ENCODE data around the gene PTDSS2.
"Not testable (repeated sequence)": the region's sequence is repeated elsewhere in the genome, so short reads cannot be mapped to it uniquely, and the experiment has no call there.

PTDSS2 gene

GRCh38 chr11:508956-509355 lies 58.9 kb downstream of the PTDSS2 start:
- no peak for DNase-seq

DNA sequence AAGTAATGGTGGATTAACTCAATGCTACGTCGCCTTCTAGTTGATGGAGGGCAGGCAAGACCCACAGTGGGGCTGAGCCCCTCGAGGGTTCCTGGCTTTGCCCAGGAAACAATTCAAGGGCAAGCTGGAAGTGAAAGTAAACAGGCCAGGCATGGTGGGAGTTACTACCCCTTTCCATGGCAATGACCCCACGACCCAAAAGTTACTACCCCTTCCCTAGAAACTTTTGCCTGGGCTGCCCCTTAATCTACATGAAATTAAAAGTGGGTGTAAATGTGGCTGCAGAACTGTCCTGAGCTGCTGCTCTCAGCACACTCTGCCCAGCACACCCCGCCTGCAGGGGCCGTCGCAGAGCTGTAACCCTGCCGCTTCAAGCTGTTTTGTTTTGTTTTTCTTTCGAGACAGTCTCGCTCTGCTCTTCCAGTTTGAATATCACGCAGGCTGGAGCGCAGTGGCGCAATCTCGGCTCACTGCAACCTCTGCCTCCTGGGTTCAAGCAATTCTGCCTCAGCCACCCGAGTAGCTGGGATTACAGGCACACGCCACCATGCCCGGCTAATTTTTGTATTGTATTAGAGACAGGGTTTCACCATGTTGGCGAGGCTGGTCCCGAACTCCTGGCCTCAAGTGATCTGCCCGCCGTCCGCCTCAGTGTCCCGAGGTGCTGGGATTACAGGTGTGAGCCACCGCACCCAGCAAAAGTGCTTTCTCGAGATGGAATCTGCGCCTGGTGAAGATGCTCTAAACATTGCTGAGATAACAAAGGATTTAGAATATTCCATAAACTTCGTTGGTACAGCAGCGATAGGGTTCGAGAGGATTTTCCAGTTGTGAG lies 62.9 kb downstream of the PTDSS2 start:
- no peak for DNase-seq

- DNase-seq: no peak
These were observed 64.5 kb downstream of the PTDSS2 start for GRCh38 chr11:514606-515005.

- no peak for DNase-seq
These were observed 65.1 kb downstream of the PTDSS2 start for GRCh38 chr11:515131-515530.

- DNase-seq: no peak
These were observed 66.3 kb downstream of the PTDSS2 start for GRCh38 chr11:516400-516799.

DNA sequence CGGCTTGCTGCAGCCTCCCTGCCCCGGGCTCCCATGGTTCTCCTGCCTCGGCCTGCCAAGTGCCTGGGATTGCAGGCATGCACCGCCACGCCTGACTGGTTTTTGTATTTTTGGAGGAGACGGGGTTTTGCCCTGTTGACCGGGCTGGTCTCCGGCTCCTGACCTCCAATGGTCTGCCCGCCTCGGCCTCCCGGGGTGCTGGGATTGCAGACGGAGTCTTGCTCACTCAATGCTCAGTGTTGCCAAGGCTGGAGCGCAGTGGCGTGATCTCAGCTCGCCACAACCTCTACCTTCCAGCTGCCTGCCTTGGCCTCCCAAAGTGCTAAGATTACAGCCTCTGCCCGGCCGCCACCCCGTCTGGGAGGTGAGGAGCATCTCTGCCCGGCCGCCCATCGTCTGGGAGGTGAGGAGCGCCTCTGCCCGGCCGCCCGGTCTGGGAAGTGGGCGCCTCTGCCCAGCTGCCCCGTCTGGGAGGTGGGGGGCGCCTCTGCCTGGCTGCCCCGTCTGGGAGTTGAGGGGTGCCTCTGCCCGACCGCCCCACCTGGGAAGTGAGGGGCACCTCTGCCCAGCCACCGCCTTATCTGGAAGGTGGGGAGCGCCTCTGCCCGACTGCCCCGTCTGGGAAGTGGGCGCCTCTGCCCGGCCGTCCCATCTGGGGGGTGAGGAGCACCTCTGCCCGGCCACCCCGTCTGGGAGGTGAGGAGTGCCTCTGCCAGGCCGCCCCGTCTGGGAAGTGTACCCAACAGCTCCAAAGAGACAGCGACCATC lies 67.0 kb downstream of the PTDSS2 start:
- DNase-seq: not testable (repeated sequence)

DNA sequence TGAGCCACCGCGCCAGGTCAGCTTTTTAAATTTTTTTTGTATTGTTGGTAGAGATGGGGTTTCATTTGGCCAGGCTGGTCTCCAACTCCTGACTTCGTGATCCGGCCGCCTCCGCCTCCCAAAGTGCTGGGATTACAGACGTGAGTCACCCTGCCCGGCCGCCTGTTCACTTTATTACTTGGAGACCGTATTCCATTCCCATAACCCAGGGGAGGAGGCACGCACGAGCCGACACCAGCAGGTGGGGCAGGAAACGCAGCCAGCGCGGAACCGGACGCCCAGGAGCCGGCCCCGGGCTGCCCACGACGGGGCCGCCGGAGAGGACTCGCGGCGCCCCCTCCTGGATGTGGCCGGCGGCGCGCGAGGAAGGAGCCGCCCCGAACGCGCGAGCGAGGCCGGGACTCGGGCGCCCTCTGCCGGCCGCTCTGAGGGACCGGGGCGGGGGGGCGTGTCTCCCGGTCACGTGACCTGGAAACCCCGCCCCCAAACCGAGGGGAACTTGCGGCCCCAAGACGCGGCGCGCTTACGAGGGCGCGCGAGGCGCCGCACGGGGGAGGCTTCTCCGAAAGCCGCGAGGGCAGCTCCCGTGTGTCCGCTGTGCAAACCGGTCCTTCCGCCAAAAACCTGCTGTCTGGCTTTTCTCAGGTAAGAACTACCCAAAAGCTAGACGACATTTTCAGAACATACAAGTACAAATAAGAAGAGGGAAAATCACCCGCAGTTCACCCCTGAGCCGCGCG lies 68.6 kb downstream of the PTDSS2 start:
- DNase-seq: peak; percentile 88

DNA sequence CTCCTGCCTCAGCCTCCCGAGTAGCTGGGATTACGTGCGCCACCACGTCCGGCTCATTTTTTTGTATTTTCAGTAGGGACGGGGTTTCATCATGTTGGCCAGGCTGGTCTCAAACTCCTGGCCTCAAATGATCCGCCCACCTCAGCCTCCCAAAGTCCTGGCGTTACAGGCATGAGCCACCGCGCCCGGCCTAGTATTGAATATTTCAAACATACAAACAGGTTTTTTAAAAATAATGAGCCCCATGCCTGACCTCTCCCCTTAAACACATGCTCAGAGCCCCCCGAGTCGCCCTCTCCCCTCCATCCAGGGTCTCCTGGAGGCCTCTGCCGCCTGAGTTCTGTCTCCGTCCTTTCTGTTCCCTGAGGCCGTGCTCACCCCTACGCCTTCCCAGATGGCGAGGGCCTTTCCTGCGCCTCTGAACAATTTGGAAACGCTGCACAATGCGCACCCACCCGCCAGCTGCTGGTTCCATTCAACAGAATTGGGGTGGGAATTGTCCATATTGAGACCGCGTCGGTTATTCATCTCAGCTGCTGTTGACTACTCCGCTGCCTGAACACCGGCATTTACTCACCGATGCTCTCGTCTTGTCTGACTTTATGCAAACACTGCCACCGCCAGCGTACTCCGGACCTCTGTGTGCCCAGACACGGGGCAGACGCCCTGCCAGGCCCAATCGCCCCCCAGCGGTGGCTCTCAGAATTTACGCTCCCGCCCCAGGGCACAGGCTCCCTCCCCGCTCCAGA lies 70.5 kb downstream of the PTDSS2 start:
- no peak for DNase-seq

- no peak for DNase-seq
These were observed 71.2 kb downstream of the PTDSS2 start for GRCh38 chr11:521177-521688.

- DNase-seq: no peak
These were observed 76.1 kb downstream of the PTDSS2 start for GRCh38 chr11:526192-526591.

DNA sequence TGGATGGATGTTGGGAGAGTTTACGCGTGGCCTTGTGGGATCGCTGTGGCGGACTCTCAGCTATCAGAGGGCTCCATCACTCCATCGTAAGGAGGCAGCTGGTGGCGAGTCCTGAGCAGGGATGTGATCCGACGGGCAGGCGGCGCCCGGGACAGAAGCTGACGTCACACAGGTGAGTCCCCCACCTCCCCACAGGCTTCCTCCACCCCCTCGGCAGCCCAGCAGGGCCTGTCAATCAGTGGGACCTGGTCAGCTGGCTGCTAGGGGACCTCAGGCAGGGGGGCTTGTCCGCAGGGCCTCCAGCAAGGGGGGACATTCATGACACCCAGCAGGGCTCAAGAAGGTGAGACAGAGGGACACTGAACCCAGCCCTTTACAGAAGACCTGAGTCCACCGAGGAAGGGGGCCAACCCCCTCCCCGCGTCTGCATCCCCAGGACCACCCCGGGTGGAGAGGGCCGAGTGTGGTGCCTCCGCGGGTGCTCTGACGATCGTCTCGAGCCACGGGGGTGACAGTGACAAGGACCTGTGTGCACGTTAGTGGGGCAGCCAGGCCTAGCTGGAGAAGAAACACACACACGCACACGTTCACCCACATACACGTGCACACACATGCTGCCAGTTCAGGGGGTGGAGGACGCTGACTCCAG lies 78.2 kb downstream of the PTDSS2 start:
- DNase-seq: no peak

- DNase-seq: no peak
These were observed 79.0 kb downstream of the PTDSS2 start for GRCh38 chr11:528815-529727.

DNA sequence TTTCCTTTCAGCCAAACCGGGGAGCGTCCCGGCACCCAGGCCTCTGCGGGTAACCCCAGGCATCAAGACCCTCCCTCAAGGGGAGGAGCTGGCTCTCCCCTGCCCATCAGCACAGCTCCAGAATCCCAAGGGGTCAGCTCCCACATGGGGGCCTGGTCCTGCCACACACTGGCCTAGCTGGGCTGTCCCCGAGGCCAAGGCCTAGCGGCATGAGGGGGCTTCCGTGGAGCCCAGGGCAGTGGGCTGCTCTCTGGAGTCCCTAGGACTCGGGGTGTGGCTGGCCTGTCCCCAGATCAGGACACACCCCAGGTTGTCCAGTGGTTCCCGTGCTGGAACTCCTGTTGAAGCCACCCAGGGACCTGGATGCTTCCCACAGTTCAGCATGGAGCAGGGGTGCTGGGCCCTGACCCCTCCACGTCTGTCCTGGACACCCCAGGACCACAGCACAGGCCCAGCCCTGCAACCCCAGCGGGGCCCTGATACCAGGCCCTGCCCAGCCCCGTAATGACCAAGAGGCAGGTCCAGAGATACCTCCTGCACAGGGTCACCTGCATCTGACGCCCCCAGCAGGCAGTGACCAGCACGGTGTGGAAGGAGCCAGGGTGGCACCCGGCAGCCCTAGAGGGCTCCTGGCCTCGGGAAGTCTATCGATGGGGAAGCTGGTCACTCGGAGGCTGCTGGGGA lies 79.8 kb downstream of the PTDSS2 start:
- no peak for DNase-seq

- no peak for DNase-seq
These were observed 81.1 kb downstream of the PTDSS2 start for GRCh38 chr11:530960-531831.

- no peak for DNase-seq
These were observed 81.9 kb downstream of the PTDSS2 start for GRCh38 chr11:531919-532526.

DNA sequence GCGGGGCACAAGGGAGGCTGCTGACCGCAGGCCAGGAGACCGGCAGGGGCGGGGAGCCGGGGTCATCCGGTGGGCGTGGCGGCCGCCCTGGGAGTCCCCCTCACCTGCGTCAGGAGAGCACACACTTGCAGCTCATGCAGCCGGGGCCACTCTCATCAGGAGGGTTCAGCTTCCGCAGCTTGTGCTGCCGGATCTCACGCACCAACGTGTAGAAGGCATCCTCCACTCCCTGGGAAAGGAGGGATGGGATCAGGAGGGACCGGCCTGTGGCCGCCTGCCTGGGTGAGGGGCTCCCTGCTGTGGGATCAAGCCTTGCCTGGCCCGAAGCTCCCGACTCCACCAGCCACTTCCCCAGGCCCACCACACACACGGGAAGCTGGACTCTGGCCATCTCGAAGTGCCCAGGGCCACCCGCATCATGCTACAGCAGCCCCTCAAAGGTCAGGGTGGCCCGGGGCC lies 82.5 kb downstream of the PTDSS2 start:
- no peak for DNase-seq

GRCh38 chr11:532986-533585 lies 83.0 kb downstream of the PTDSS2 start:
- DNase-seq: no peak

Data from activated gamma-delta T cell treated with Interleukin-2 at 50 U/mL for 16 hours (primary cell).